HCT116 (cell line): ENCODE results near the gene ZNF333. TPM values are rescaled to one million over a fixed set of nuclear protein-coding genes. Genes with fewer than 3 reads are reported as not detected.

Experiments used
- ATAC-seq: fragments of 200-7000 bp; cut with Tn5 transposase; 2 replicates; pipeline ENCODE4 v1.9.1; 2020; ENCODE audit warnings: mild to moderate bottlenecking, moderate library complexity
- BruUV-seq: library from RNA; stranded (reverse); fragments of 400-500 nt; replicated peaks from 2 replicates; lab custom pipeline; 2021; lab: Mats Ljungman, UMichigan
- CTCF ChIA-PET: fragments of 300-600 bp; sonication (Branson Sonifier 250); formaldehyde crosslinking; loops from one replicate; lab custom pipeline; 2021; ENCODE audit warnings: antibody characterized with exemption; lab: Charles Lee
- POLR2A ChIA-PET: fragments of 300-600, 350-600 bp; sonication (Branson Sonifier 250); formaldehyde crosslinking; loops from one replicate; lab custom pipeline; 2021; ENCODE audit warnings: antibody characterized with exemption; lab: Charles Lee
- RAD21 ChIA-PET, 2 experiments: fragments of 300-600 bp; sonication (Branson Sonifier 250); formaldehyde crosslinking; loops; one replicate each; lab custom pipeline; 2023; ENCODE audit warnings: low total read pairs in 2 of 2; ENCODE audit not compliant: uncharacterized antibody in 2 of 2, unreplicated experiment in 2 of 2, low non-redundant PET in 1 of 2; lab: Charles Lee
- DNase-seq: peaks from one replicate; pipeline ENCODE4 v3.0.0-alpha.2; 2010; ENCODE audit warnings: low read depth, low spot score
- H2AFZ ChIP-seq: fragments of 200-600 bp; shearing (Covaris generic), sonication (generic); 2 replicates; pipeline ENCODE4 v1.6.1; 2017; ENCODE audit warnings: low read depth, mixed run types, mixed read lengths, antibody characterized with exemption, low read length; ENCODE audit not compliant: poor library complexity, severe bottlenecking
- H3K27ac ChIP-seq: 2 replicates; pipeline ENCODE4 v1.5.1; 2012; ENCODE audit warnings: low read depth, low read length
- H3K27me3 ChIP-seq: fragments of 200-600 bp; sonication (generic); 2 replicates; pipeline ENCODE4 v1.6.1; 2016; ENCODE audit warnings: mixed run types, low read length, mixed read lengths; ENCODE audit not compliant: insufficient read depth
- H3K36me3 ChIP-seq, 2 experiments: fragments of 200-500 bp in 1 of 2; fragments of 200-600 bp in 1 of 2; sonication (Bioruptor generic) in 1 of 2; sonication (generic) in 1 of 2; 2 replicates each; pipeline versions ENCODE4 v1.5.1 to v1.6.1; 2014 to 2016; ENCODE audit warnings: low read length in 2 of 2, inconsistent platforms in 1 of 2, mixed read lengths in 1 of 2, mixed run types in 1 of 2; ENCODE audit not compliant: insufficient read depth in 2 of 2, control insufficient read depth in 1 of 2
- H3K4me1 ChIP-seq, 2 experiments: fragments of 200-600 bp in 1 of 2; sonication (generic) in 1 of 2; 2 replicates each; pipeline versions ENCODE4 v1.5.1 to v1.6.1; 2012 to 2017; ENCODE audit warnings: low read length in 2 of 2, inconsistent platforms in 1 of 2, mild to moderate bottlenecking in 1 of 2, mixed read lengths in 1 of 2, mixed run types in 1 of 2, moderate library complexity in 1 of 2; ENCODE audit not compliant: insufficient read depth in 2 of 2, control insufficient read depth in 1 of 2
- H3K4me2 ChIP-seq: fragments of 200-600 bp; sonication (generic); 2 replicates; pipeline ENCODE4 v1.6.1; 2017; ENCODE audit warnings: mixed run types, low read length, mixed read lengths
- H3K4me3 ChIP-seq, 2 experiments: fragments of 200-600 bp in 1 of 2; sonication (generic) in 1 of 2; replicated peaks in 1 of 2; 2 replicates each; pipeline ENCODE4 v1.5.1; 2011 to 2016; ENCODE audit warnings: low read length in 2 of 2, control low read depth in 1 of 2, low read depth in 1 of 2, mild to moderate bottlenecking in 1 of 2, mixed read lengths in 1 of 2, mixed run types in 1 of 2
- H3K79me2 ChIP-seq: fragments of 200-600 bp; sonication (generic); 2 replicates; pipeline ENCODE4 v1.6.1; 2017; ENCODE audit warnings: mild to moderate bottlenecking, mixed run types, low read length, moderate library complexity, mixed read lengths; ENCODE audit not compliant: insufficient read depth
- H3K9ac ChIP-seq: fragments of 200-600 bp; sonication (generic); 2 replicates; pipeline ENCODE4 v1.6.1; 2016; ENCODE audit warnings: low read length, mixed read lengths
- H3K9me2 ChIP-seq: fragments of 200-600 bp; sonication (generic), shearing (Covaris generic); 2 replicates; pipeline ENCODE4 v1.6.1; 2017; ENCODE audit warnings: mixed run types, mild to moderate bottlenecking, moderate library complexity; ENCODE audit not compliant: insufficient read depth
- H3K9me3 ChIP-seq, 2 experiments: fragments of 200-500 bp in 1 of 2; fragments of 200-600 bp in 1 of 2; sonication (Bioruptor generic) in 1 of 2; sonication (generic) in 1 of 2; 2 replicates each; pipeline ENCODE4 v1.6.1; 2014 to 2017; ENCODE audit warnings: low read length in 2 of 2, mixed read lengths in 2 of 2, inconsistent platforms in 1 of 2, low read depth in 1 of 2, mild to moderate bottlenecking in 1 of 2, mixed run types in 1 of 2, moderate library complexity in 1 of 2; ENCODE audit not compliant: control insufficient read depth in 1 of 2, insufficient read depth in 1 of 2
- H4K20me1 ChIP-seq: fragments of 200-600 bp; sonication (generic), shearing (Covaris generic); 2 replicates; pipeline ENCODE4 v1.6.1; 2017; ENCODE audit warnings: mixed run types, mild to moderate bottlenecking, moderate library complexity; ENCODE audit not compliant: insufficient read depth
- EGR1 ChIP-seq: IDR thresholded peaks from 2 replicates; pipeline ENCODE4 v1.6.1; 2012; ENCODE audit warnings: low read depth
- EZH2 ChIP-seq: fragments of 200-600 bp; sonication (generic); IDR thresholded peaks from 2 replicates; pipeline ENCODE4 v1.6.1; 2017; ENCODE audit warnings: antibody characterized with exemption, mixed run types
- FOSL1 ChIP-seq: IDR thresholded peaks from 2 replicates; pipeline ENCODE4 v1.6.1; 2012; ENCODE audit warnings: low read depth
- JUND ChIP-seq: IDR thresholded peaks from 2 replicates; pipeline ENCODE4 v1.6.1; 2012
- POLR2A ChIP-seq: IDR thresholded peaks from 2 replicates; pipeline ENCODE4 v1.7.0; 2011; ENCODE audit warnings: borderline replicate concordance; ENCODE audit not compliant: insufficient read depth, insufficient read length; ENCODE audit errors: extremely low read depth
- POLR2AphosphoS5 ChIP-seq: IDR thresholded peaks from 2 replicates; pipeline ENCODE4 v1.6.1; 2011; ENCODE audit warnings: mild to moderate bottlenecking, low read depth, low read length, moderate library complexity
- RAD21 ChIP-seq: IDR thresholded peaks from 2 replicates; pipeline ENCODE4 v1.6.1; 2012; ENCODE audit warnings: low read depth, mild to moderate bottlenecking
- SIN3A ChIP-seq: IDR thresholded peaks from 2 replicates; pipeline ENCODE4 v1.6.1; 2012; ENCODE audit warnings: low read depth
- TCF7L2 ChIP-seq: IDR thresholded peaks from 2 replicates; pipeline ENCODE4 v1.7.0; 2011; ENCODE audit warnings: borderline replicate concordance, inconsistent platforms; ENCODE audit not compliant: insufficient read depth, insufficient read length; ENCODE audit errors: extremely low read depth
- ZNF274 ChIP-seq: fragments of 200-500 bp; sonication (Bioruptor generic); IDR thresholded peaks from 2 replicates; pipeline ENCODE4 v1.6.1; 2014; ENCODE audit warnings: mild to moderate bottlenecking, low read depth, low read length, inconsistent platforms
- intact Hi-C: fragments of 100-400 bp; cut with micrococcal nuclease; formaldehyde crosslinking; loops from 2 replicates; pipeline ENCODE4 v1.10.0; 2022
- total RNA-seq: library from RNA; stranded (reverse); gene quantifications from one replicate; pipeline ENCODE4 v1.2.1, GENCODE V29; 2021; ENCODE audit not compliant: unreplicated experiment
- TF ChIP-seq, protein P1 (sequence below): IDR thresholded peaks from 2 replicates; pipeline ENCODE4 v1.6.1; 2011; ENCODE audit warnings: mild to moderate bottlenecking, low read length, moderate library complexity; ENCODE audit not compliant: insufficient replicate concordance; ENCODE audit errors: extremely low read depth
- TF ChIP-seq, protein P2 (sequence below), 3 experiments: fragments of 200-600 bp in 1 of 3; sonication (generic) in 1 of 3; IDR thresholded peaks in 2 of 3; conservative IDR thresholded peaks in 1 of 3; 2 replicates each; pipeline ENCODE4 v1.5.1; 2012 to 2017; ENCODE audit warnings: low read depth in 2 of 3, low read length in 2 of 3, antibody characterized with exemption in 1 of 3, borderline replicate concordance in 1 of 3, control low read depth in 1 of 3, mild to moderate bottlenecking in 1 of 3, mixed read lengths in 1 of 3, mixed run types in 1 of 3, moderate library complexity in 1 of 3; ENCODE audit not compliant: insufficient read depth in 1 of 3

ZNF333 gene
- total RNA-seq, 1 experiment from 2014 or later, result 9.2 TPM

DNA sequence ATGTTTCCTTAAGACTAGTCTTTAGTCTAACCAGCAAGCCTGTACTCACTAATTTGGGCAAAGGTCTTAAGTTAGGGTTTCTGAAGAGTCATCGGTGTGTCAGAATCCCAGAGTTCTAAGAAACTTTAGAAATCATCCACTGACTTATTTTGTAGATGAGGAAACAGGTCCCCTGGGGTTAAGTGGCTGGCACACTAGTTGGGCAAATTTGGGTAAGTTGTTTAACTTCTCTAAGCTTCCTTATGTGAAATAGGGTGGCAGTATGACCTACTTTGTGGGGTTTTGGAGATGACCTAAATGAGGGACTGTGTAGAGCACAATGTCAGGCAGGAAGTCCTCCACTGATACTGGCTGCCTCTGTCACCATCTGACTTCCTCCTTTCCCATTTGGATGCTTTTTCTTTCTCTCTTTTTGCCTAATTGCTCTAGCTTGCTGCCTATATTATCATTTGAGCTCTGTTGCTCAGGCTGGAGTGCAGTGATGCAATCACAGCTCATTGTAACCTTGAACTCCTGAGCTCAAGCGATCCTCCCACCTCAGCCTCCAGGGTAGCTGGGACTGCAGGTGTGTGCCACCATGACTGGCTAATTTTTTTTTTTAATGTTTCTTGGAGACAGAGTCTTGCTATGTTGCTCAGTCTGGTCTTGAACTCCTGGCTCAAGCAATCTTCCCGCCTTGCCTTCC is 17.5 kb upstream of the ZNF333 start:
- Histone ChIP-seq H3K4me2 (no peak overlapping the region), H3K9me2 (no peaks in the 10 kb centered on the region), H3K27ac (no peak overlapping the region), H3K9ac (no peak overlapping the region), H3K79me2 (no peaks in the 10 kb centered on the region), H3K27me3 (peaks cover 40% of the 10 kb centered on the region), H4K20me1 (no peaks in the 10 kb centered on the region), H2AFZ (no peak overlapping the region), H3K4me1 (no peaks in the 10 kb centered on the region), H3K9me3 (no peaks in the 10 kb centered on the region), H3K4me3 (no peak overlapping the region), H3K36me3 (no peaks in the 10 kb centered on the region)
- TF ChIP-seq POLR2AphosphoS5 (no peak), SIN3A (no peak), JUND (no peak), EZH2 (no peak), TCF7L2 (no peak), FOSL1 (no peak), ZNF274 (no peak), POLR2A (no peak), RAD21 (no peak), EGR1 (no peak)
- TF ChIP-seq, protein P1, sequence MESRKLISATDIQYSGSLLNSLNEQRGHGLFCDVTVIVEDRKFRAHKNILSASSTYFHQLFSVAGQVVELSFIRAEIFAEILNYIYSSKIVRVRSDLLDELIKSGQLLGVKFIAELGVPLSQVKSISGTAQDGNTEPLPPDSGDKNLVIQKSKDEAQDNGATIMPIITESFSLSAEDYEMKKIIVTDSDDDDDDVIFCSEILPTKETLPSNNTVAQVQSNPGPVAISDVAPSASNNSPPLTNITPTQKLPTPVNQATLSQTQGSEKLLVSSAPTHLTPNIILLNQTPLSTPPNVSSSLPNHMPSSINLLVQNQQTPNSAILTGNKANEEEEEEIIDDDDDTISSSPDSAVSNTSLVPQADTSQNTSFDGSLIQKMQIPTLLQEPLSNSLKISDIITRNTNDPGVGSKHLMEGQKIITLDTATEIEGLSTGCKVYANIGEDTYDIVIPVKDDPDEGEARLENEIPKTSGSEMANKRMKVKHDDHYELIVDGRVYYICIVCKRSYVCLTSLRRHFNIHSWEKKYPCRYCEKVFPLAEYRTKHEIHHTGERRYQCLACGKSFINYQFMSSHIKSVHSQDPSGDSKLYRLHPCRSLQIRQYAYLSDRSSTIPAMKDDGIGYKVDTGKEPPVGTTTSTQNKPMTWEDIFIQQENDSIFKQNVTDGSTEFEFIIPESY, result no peak
- TF ChIP-seq, protein P2, sequence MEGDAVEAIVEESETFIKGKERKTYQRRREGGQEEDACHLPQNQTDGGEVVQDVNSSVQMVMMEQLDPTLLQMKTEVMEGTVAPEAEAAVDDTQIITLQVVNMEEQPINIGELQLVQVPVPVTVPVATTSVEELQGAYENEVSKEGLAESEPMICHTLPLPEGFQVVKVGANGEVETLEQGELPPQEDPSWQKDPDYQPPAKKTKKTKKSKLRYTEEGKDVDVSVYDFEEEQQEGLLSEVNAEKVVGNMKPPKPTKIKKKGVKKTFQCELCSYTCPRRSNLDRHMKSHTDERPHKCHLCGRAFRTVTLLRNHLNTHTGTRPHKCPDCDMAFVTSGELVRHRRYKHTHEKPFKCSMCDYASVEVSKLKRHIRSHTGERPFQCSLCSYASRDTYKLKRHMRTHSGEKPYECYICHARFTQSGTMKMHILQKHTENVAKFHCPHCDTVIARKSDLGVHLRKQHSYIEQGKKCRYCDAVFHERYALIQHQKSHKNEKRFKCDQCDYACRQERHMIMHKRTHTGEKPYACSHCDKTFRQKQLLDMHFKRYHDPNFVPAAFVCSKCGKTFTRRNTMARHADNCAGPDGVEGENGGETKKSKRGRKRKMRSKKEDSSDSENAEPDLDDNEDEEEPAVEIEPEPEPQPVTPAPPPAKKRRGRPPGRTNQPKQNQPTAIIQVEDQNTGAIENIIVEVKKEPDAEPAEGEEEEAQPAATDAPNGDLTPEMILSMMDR (IDR thresholded peaks at IDR 0.05 in 2 of 3, conservative IDR thresholded peaks at IDR 0.05 in 1 of 3; ENCODE audit: borderline replicate concordance in 1 of 3, insufficient read depth in 1 of 3, low read depth in 2 of 3, low read length in 2 of 3), result no peak
- intact Hi-C loops, result no loop called here
- no peak for ATAC-seq
- ChIA-PET POLR2A (no interaction called here), CTCF (interaction anchor here (1.2 to 1.7 kb wide), 2 partner anchors 14 to 17 kb away, joined by 3 to 4 read pairs; partner anchors contain the start of gene ZNF333), RAD21 (no interaction called here)
- DNase-seq, result no peak
- no TSS peak for BruUV-seq
